Measurements from ENCODE around the gene RTCA.
A peak's percentile ranks its signal among the peaks of the same experiment; 100 is the strongest.
"Not testable (repeated sequence)": the region's sequence is repeated elsewhere in the genome, so short reads cannot be mapped to it uniquely, and the experiment has no call there.

Gene RTCA

GRCh38 chr1:100237091-100237490 lies 28.9 kb upstream of the RTCA start:
- Histone ChIP-seq H3K27ac (ENCODE audit: low read length) (no peak overlapping the region), H3K9ac (ENCODE audit: low read length in 2 of 2) (no peak overlapping the region), H3K27me3 (ENCODE audit: control insufficient read depth in 1 of 2, insufficient read depth in 2 of 2, low read length in 2 of 2) (no peaks in the 10 kb centered on the region), H3K4me1 (ENCODE audit: control insufficient read depth, insufficient read depth, low read length) (no peaks in the 10 kb centered on the region), H3K36me3 (ENCODE audit: control insufficient read depth in 2 of 2, insufficient read depth in 2 of 2, low read length in 2 of 2) (peaks cover 9 to 14% of the 10 kb centered on the region in 2 donors), H3K9me3 (ENCODE audit: control insufficient read depth in 2 of 2, low read length in 2 of 2) (no peaks in the 10 kb centered on the region), H3K4me3 (ENCODE audit: low read length in 2 of 2) (no peak overlapping the region)

GRCh38 chr1:100239961-100240360 lies 26.1 kb upstream of the RTCA start:
- Histone ChIP-seq H3K27me3 (ENCODE audit: control insufficient read depth in 1 of 2, insufficient read depth in 2 of 2, low read length in 2 of 2) (no peaks in the 10 kb centered on the region), H3K4me1 (ENCODE audit: control insufficient read depth, insufficient read depth, low read length) (no peaks in the 10 kb centered on the region), H3K9ac (ENCODE audit: low read length in 2 of 2) (no peak overlapping the region), H3K36me3 (ENCODE audit: control insufficient read depth in 2 of 2, insufficient read depth in 2 of 2, low read length in 2 of 2) (peaks cover 6 to 8% of the 10 kb centered on the region in 2 donors), H3K9me3 (ENCODE audit: control insufficient read depth in 2 of 2, low read length in 2 of 2) (no peaks in the 10 kb centered on the region), H3K27ac (ENCODE audit: low read length) (no peak overlapping the region), H3K4me3 (ENCODE audit: low read length in 2 of 2) (no peak overlapping the region)

GRCh38 chr1:100240631-100241030 lies 25.4 kb upstream of the RTCA start:
- Histone ChIP-seq H3K9me3 (ENCODE audit: control insufficient read depth in 2 of 2, low read length in 2 of 2) (no peaks in the 10 kb centered on the region), H3K9ac (ENCODE audit: low read length in 2 of 2) (no peak overlapping the region), H3K27ac (ENCODE audit: low read length) (no peak overlapping the region), H3K27me3 (ENCODE audit: control insufficient read depth in 1 of 2, insufficient read depth in 2 of 2, low read length in 2 of 2) (no peaks in the 10 kb centered on the region), H3K4me1 (ENCODE audit: control insufficient read depth, insufficient read depth, low read length) (no peaks in the 10 kb centered on the region), H3K4me3 (ENCODE audit: low read length in 2 of 2) (no peak overlapping the region), H3K36me3 (ENCODE audit: control insufficient read depth in 2 of 2, insufficient read depth in 2 of 2, low read length in 2 of 2) (peaks cover 6 to 7% of the 10 kb centered on the region in 2 donors)

- no peaks in the 10 kb centered on the region for H3K9me3 ChIP-seq (ENCODE audit: control insufficient read depth in 2 of 2, low read length in 2 of 2)
- peaks cover 8% of the 10 kb centered on the region for H3K4me1 ChIP-seq (ENCODE audit: control insufficient read depth, insufficient read depth, low read length)
- H3K36me3 ChIP-seq (ENCODE audit: control insufficient read depth in 2 of 2, insufficient read depth in 2 of 2, low read length in 2 of 2), result no peaks in the 10 kb centered on the region
- H3K27ac ChIP-seq (ENCODE audit: low read length), result no peak overlapping the region
- no peak overlapping the region for H3K9ac ChIP-seq (ENCODE audit: low read length in 2 of 2)
- H3K27me3 ChIP-seq (ENCODE audit: control insufficient read depth in 1 of 2, insufficient read depth in 2 of 2, low read length in 2 of 2), result no peaks in the 10 kb centered on the region
- H3K4me3 ChIP-seq (ENCODE audit: low read length in 2 of 2), result no peak overlapping the region
Measured at GRCh38 chr1:100246738-100247137, 19.3 kb upstream of the RTCA start.

GRCh38 chr1:100249155-100249536 lies 16.9 kb upstream of the RTCA start:
- H3K9ac ChIP-seq (ENCODE audit: low read length in 2 of 2), result peak overlapping the region; percentile 84 to 96
- H3K36me3 ChIP-seq (ENCODE audit: control insufficient read depth in 2 of 2, insufficient read depth in 2 of 2, low read length in 2 of 2), result no peaks in the 10 kb centered on the region
- H3K27ac ChIP-seq (ENCODE audit: low read length), result peak overlapping the region; percentile 92
- peaks cover 8% of the 10 kb centered on the region for H3K4me1 ChIP-seq (ENCODE audit: control insufficient read depth, insufficient read depth, low read length)
- peak overlapping the region; percentile 87 to 97 for H3K4me3 ChIP-seq (ENCODE audit: low read length in 2 of 2)
- H3K27me3 ChIP-seq (ENCODE audit: control insufficient read depth in 1 of 2, insufficient read depth in 2 of 2, low read length in 2 of 2), result no peaks in the 10 kb centered on the region
- no peaks in the 10 kb centered on the region for H3K9me3 ChIP-seq (ENCODE audit: control insufficient read depth in 2 of 2, low read length in 2 of 2)

GRCh38 chr1:100249537-100250257 lies 16.3 kb upstream of the RTCA start, which contains the start of gene DBT:
Gene DBT (minus strand): TSS chr1:100249834. CDS start chr1:100249820, 14 bp downstream.
- H3K9ac ChIP-seq (ENCODE audit: low read length in 2 of 2), result peak within 1 kb of the TSS; percentile 84 to 96
- no peaks in the 10 kb centered on the region for H3K27me3 ChIP-seq (ENCODE audit: control insufficient read depth in 1 of 2, insufficient read depth in 2 of 2, low read length in 2 of 2)
- peaks cover 8% of the 10 kb centered on the region for H3K4me1 ChIP-seq (ENCODE audit: control insufficient read depth, insufficient read depth, low read length)
- peak within 1 kb of the TSS; percentile 92 for H3K27ac ChIP-seq (ENCODE audit: low read length)
- no peaks in the 10 kb centered on the region for H3K36me3 ChIP-seq (ENCODE audit: control insufficient read depth in 2 of 2, insufficient read depth in 2 of 2, low read length in 2 of 2)
- H3K4me3 ChIP-seq (ENCODE audit: low read length in 2 of 2), result peak within 1 kb of the TSS; percentile 87 to 97
- no peaks in the 10 kb centered on the region for H3K9me3 ChIP-seq (ENCODE audit: control insufficient read depth in 2 of 2, low read length in 2 of 2)

GRCh38 chr1:100250264-100250663 lies 15.8 kb upstream of the RTCA start:
- H3K4me3 ChIP-seq (ENCODE audit: low read length in 2 of 2), result peak overlapping the region; percentile 87 to 97
- H3K9ac ChIP-seq (ENCODE audit: low read length in 2 of 2), result peak overlapping the region; percentile 39 to 96
- no peaks in the 10 kb centered on the region for H3K36me3 ChIP-seq (ENCODE audit: control insufficient read depth in 2 of 2, insufficient read depth in 2 of 2, low read length in 2 of 2)
- H3K9me3 ChIP-seq (ENCODE audit: control insufficient read depth in 2 of 2, low read length in 2 of 2), result no peaks in the 10 kb centered on the region
- peak overlapping the region; percentile 92 for H3K27ac ChIP-seq (ENCODE audit: low read length)
- H3K4me1 ChIP-seq (ENCODE audit: control insufficient read depth, insufficient read depth, low read length), result peaks cover 8% of the 10 kb centered on the region
- no peaks in the 10 kb centered on the region for H3K27me3 ChIP-seq (ENCODE audit: control insufficient read depth in 1 of 2, insufficient read depth in 2 of 2, low read length in 2 of 2)

- Histone ChIP-seq H3K9ac (ENCODE audit: low read length in 2 of 2) (no peak overlapping the region), H3K4me3 (ENCODE audit: low read length in 2 of 2) (no peak overlapping the region), H3K27me3 (ENCODE audit: control insufficient read depth in 1 of 2, insufficient read depth in 2 of 2, low read length in 2 of 2) (no peaks in the 10 kb centered on the region), H3K9me3 (ENCODE audit: control insufficient read depth in 2 of 2, low read length in 2 of 2) (no peaks in the 10 kb centered on the region), H3K36me3 (ENCODE audit: control insufficient read depth in 2 of 2, insufficient read depth in 2 of 2, low read length in 2 of 2) (no peaks in the 10 kb centered on the region), H3K27ac (ENCODE audit: low read length) (no peak overlapping the region), H3K4me1 (ENCODE audit: control insufficient read depth, insufficient read depth, low read length) (peaks cover 8% of the 10 kb centered on the region)
Measured at GRCh38 chr1:100250807-100251206, 15.2 kb upstream of the RTCA start.

GRCh38 chr1:100252901-100253300 lies 13.1 kb upstream of the RTCA start:
- Histone ChIP-seq H3K36me3 (ENCODE audit: control insufficient read depth in 2 of 2, insufficient read depth in 2 of 2, low read length in 2 of 2) (no peaks in the 10 kb centered on the region), H3K9me3 (ENCODE audit: control insufficient read depth in 2 of 2, low read length in 2 of 2) (no peaks in the 10 kb centered on the region), H3K4me1 (ENCODE audit: control insufficient read depth, insufficient read depth, low read length) (peaks cover 8% of the 10 kb centered on the region), H3K27ac (ENCODE audit: low read length) (no peak overlapping the region), H3K4me3 (ENCODE audit: low read length in 2 of 2) (no peak overlapping the region), H3K27me3 (ENCODE audit: control insufficient read depth in 1 of 2, insufficient read depth in 2 of 2, low read length in 2 of 2) (no peaks in the 10 kb centered on the region), H3K9ac (ENCODE audit: low read length in 2 of 2) (no peak overlapping the region)

GRCh38 chr1:100253552-100253951 lies 12.5 kb upstream of the RTCA start:
- no peak overlapping the region for H3K4me3 ChIP-seq (ENCODE audit: low read length in 2 of 2)
- H3K9ac ChIP-seq (ENCODE audit: low read length in 2 of 2), result no peak overlapping the region
- H3K27ac ChIP-seq (ENCODE audit: low read length), result no peak overlapping the region
- no peaks in the 10 kb centered on the region for H3K9me3 ChIP-seq (ENCODE audit: control insufficient read depth in 2 of 2, low read length in 2 of 2)
- no peaks in the 10 kb centered on the region for H3K27me3 ChIP-seq (ENCODE audit: control insufficient read depth in 1 of 2, insufficient read depth in 2 of 2, low read length in 2 of 2)
- H3K36me3 ChIP-seq (ENCODE audit: control insufficient read depth in 2 of 2, insufficient read depth in 2 of 2, low read length in 2 of 2), result no peaks in the 10 kb centered on the region
- peaks cover 8% of the 10 kb centered on the region for H3K4me1 ChIP-seq (ENCODE audit: control insufficient read depth, insufficient read depth, low read length)

GRCh38 chr1:100256273-100256672 lies 9.7 kb upstream of the RTCA start:
- H3K36me3 ChIP-seq (ENCODE audit: control insufficient read depth in 2 of 2, insufficient read depth in 2 of 2, low read length in 2 of 2); H3K4me1 ChIP-seq (ENCODE audit: control insufficient read depth, insufficient read depth, low read length); H3K4me3 ChIP-seq (ENCODE audit: low read length in 2 of 2); H3K9ac ChIP-seq (ENCODE audit: low read length in 2 of 2); H3K27me3 ChIP-seq (ENCODE audit: control insufficient read depth in 1 of 2, insufficient read depth in 2 of 2, low read length in 2 of 2); H3K27ac ChIP-seq (ENCODE audit: low read length); H3K9me3 ChIP-seq (ENCODE audit: control insufficient read depth in 2 of 2, low read length in 2 of 2): not testable (repeated sequence)

Measured in stomach smooth muscle (tissue), 2 donors.